Keratinocyte (primary cell): ENCODE results near the gene SLC39A5. TPM values are rescaled to one million over a fixed set of nuclear protein-coding genes. Genes with fewer than 3 reads are reported as not detected.
A peak's percentile ranks its signal among the peaks of the same experiment; 100 is the strongest.
"Not testable (repeated sequence)": the region's sequence is repeated elsewhere in the genome, so short reads cannot be mapped to it uniquely, and the experiment has no call there.

ENCODE experiments used
- DNase-seq: peaks from one replicate; pipeline ENCODE4 v3.0.0-alpha.2; 2011; ENCODE audit warnings: low read depth, missing footprints, low spot score
- FAIRE-seq: peaks from 2 replicates; lab custom pipeline; 2011; peaks lifted over from hg19 to GRCh38; lab: Jason Lieb, UNC
- H2AFZ ChIP-seq: 2 replicates; pipeline ENCODE4 v1.6.0; 2012; ENCODE audit warnings: low read length, control low read depth, inconsistent platforms; ENCODE audit not compliant: control insufficient read depth
- H3K27ac ChIP-seq: 2 replicates; pipeline ENCODE4 v1.5.1; 2011; ENCODE audit warnings: low read length; ENCODE audit not compliant: control insufficient read depth, insufficient read depth
- H3K27me3 ChIP-seq: 3 replicates; pipeline ENCODE4 v1.6.0; 2011; ENCODE audit warnings: low read length; ENCODE audit not compliant: control insufficient read depth, insufficient read depth; ENCODE audit errors: extremely low read depth
- H3K36me3 ChIP-seq, 2 experiments: 2 replicates in 1 of 2; 3 replicates in 1 of 2; pipeline ENCODE4 v1.5.1; 2011; ENCODE audit warnings: low read length in 2 of 2, mild to moderate bottlenecking in 1 of 2; ENCODE audit not compliant: control insufficient read depth in 2 of 2, insufficient read depth in 2 of 2; ENCODE audit errors: extremely low read depth in 1 of 2
- H3K4me1 ChIP-seq: 3 replicates; pipeline ENCODE4 v1.5.1; 2011; ENCODE audit warnings: low read length; ENCODE audit not compliant: control insufficient read depth, insufficient read depth; ENCODE audit errors: extremely low read depth
- H3K4me2 ChIP-seq: 3 replicates; pipeline ENCODE4 v1.6.0; 2011; ENCODE audit warnings: low read depth, low read length; ENCODE audit not compliant: control insufficient read depth, insufficient read depth; ENCODE audit errors: extremely low read depth
- H3K4me3 ChIP-seq, 3 experiments: fragments of 200-600 bp in 1 of 3; sonication (generic) in 1 of 3; 2 replicates in 2 of 3; 3 replicates in 1 of 3; pipeline ENCODE4 v1.5.1; 2011 to 2016; ENCODE audit warnings: low read length in 3 of 3, mild to moderate bottlenecking in 3 of 3, control low read depth in 2 of 3, inconsistent platforms in 1 of 3, low read depth in 1 of 3, mixed read lengths in 1 of 3, mixed run types in 1 of 3, moderate library complexity in 1 of 3; ENCODE audit not compliant: control insufficient read depth in 2 of 3, insufficient read depth in 2 of 3; ENCODE audit errors: extremely low read depth in 1 of 3
- H3K79me2 ChIP-seq: 2 replicates; pipeline ENCODE4 v1.6.0; 2012; ENCODE audit warnings: low read length; ENCODE audit not compliant: control insufficient read depth, insufficient read depth
- H3K9ac ChIP-seq: 3 replicates; pipeline ENCODE4 v1.6.0; 2011; ENCODE audit warnings: low read length; ENCODE audit not compliant: control insufficient read depth, insufficient read depth; ENCODE audit errors: extremely low read depth
- H3K9me1 ChIP-seq: 3 replicates; pipeline ENCODE4 v1.6.0; 2011; ENCODE audit warnings: low read length; ENCODE audit not compliant: control insufficient read depth, insufficient read depth; ENCODE audit errors: extremely low read depth
- H3K9me3 ChIP-seq: 2 replicates; pipeline ENCODE4 v1.5.1; 2012; ENCODE audit warnings: low read depth, low read length; ENCODE audit not compliant: control insufficient read depth
- H4K20me1 ChIP-seq: 3 replicates; pipeline ENCODE4 v1.6.0; 2011; ENCODE audit warnings: low read length; ENCODE audit not compliant: control insufficient read depth, insufficient read depth; ENCODE audit errors: extremely low read depth
- EZH2 ChIP-seq: IDR thresholded peaks from one replicate; pipeline ENCODE4 v1.6.1; 2012; ENCODE audit warnings: inconsistent platforms, mild to moderate bottlenecking, low read length, moderate library complexity
- dilution Hi-C: fragments of 300-500 bp; cut with MboI; formaldehyde crosslinking; loops from one replicate; pipeline ENCODE4 v1.7.0; 2020; ENCODE audit warnings: low sequenced_read_pairs; ENCODE audit not compliant: extremely low pct_ligation_motif_present
- polyA plus RNA-seq, 5 experiments: library from polyadenylated mRNA; depleted of rRNA in 3 of 5; stranded (reverse) in 3 of 5; stranded (forward) in 1 of 5; unstranded in 1 of 5; fragments of >200 nt; gene quantifications; 1 replicate in 1 of 5; 2 replicates in 3 of 5; 3 replicates in 1 of 5; pipeline versions ENCODE4 v1.2.1 to v1.2.3, GENCODE V29; 2011 to 2012; ENCODE audit warnings: missing spikeins in 2 of 5, low read depth in 1 of 5, low replicate concordance in 1 of 5
- TF ChIP-seq, protein P1 (sequence below), 3 experiments: IDR thresholded peaks in 1 of 3; conservative IDR thresholded peaks in 1 of 3; optimal IDR thresholded peaks in 1 of 3; 2 replicates in 2 of 3; 3 replicates in 1 of 3; pipeline versions ENCODE3 to v1.5.1; 2011; ENCODE audit warnings: low read length in 3 of 3, mild to moderate bottlenecking in 3 of 3, moderate library complexity in 2 of 3, control low read depth in 1 of 3, inconsistent platforms in 1 of 3; ENCODE audit not compliant: insufficient read depth in 2 of 3; ENCODE audit errors: extremely low read depth in 1 of 3

SLC39A5 gene
- polyA plus RNA-seq, 1 donor (not counting 4 experiments of a cell fraction or from before 2014, with no cell fraction given), result not detected

DNA sequence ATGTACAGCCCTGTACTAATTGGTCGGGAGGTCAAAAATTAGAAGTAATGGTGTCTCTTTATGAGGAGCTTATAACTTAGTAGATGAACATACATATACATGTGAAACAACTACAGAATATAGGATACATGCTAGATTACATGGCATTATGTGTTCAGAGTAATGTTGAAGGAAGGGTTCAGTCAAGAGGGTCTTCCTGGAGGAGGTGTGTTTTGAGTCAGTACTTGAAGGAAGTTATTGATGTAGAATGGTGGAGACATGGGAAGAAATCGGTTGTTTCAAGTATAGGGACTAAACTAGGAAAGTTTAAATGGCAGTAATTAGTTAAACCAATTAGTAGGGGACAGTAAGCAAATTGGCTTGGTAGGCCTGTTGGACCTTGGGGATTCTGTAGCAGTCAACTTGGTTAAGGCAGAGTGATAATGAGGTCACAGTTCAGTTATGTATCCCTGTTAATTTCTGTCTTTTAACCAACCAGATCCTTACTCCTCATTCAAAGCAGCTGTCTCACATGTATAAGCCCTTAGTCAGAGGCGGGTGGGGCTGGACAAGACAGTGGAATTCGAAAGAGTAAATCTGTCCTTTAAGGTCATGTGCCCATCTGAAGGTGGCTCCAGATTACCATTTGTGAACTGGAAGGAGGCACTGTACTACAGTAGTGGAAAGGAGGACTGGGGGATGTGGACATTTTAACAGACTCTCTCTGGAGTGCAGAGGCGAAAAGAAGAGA, 31.8 kb downstream of the SLC39A5 start:
- H3K36me3 ChIP-seq, result peaks cover 0 to under 1% of the 10 kb centered on the region in 2 experiments
- peaks cover 34% of the 10 kb centered on the region for H3K4me1 ChIP-seq
- peak overlapping the region; percentile 2 for H2AFZ ChIP-seq
- H3K4me3 ChIP-seq, result no peak overlapping the region
- TF ChIP-seq EZH2, result no peak
- TF ChIP-seq, protein P1, sequence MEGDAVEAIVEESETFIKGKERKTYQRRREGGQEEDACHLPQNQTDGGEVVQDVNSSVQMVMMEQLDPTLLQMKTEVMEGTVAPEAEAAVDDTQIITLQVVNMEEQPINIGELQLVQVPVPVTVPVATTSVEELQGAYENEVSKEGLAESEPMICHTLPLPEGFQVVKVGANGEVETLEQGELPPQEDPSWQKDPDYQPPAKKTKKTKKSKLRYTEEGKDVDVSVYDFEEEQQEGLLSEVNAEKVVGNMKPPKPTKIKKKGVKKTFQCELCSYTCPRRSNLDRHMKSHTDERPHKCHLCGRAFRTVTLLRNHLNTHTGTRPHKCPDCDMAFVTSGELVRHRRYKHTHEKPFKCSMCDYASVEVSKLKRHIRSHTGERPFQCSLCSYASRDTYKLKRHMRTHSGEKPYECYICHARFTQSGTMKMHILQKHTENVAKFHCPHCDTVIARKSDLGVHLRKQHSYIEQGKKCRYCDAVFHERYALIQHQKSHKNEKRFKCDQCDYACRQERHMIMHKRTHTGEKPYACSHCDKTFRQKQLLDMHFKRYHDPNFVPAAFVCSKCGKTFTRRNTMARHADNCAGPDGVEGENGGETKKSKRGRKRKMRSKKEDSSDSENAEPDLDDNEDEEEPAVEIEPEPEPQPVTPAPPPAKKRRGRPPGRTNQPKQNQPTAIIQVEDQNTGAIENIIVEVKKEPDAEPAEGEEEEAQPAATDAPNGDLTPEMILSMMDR (optimal IDR thresholded peaks at IDR 0.05 in 1 of 3, IDR thresholded peaks at IDR 0.05 in 1 of 3, conservative IDR thresholded peaks at IDR 0.05 in 1 of 3; ENCODE audit: extremely low read depth in 1 of 3, insufficient read depth in 2 of 3, low read length in 3 of 3), result peak in 1 of 3 experiments; percentile 29
- no peaks in the 10 kb centered on the region for H3K9me3 ChIP-seq
- H3K27ac ChIP-seq, result peak overlapping the region; percentile 76
- H3K79me2 ChIP-seq, result peaks cover 13% of the 10 kb centered on the region
- no peaks in the 10 kb centered on the region for H3K9me1 ChIP-seq
- FAIRE-seq, result peak; percentile 67
- H3K4me2 ChIP-seq, result peak overlapping the region; percentile 31
- H3K9ac ChIP-seq, result no peak overlapping the region
- no peaks in the 10 kb centered on the region for H3K27me3 ChIP-seq
- peak; percentile 70 for DNase-seq
- dilution Hi-C loops, result no loop called here
- H4K20me1 ChIP-seq, result no peaks in the 10 kb centered on the region

DNA sequence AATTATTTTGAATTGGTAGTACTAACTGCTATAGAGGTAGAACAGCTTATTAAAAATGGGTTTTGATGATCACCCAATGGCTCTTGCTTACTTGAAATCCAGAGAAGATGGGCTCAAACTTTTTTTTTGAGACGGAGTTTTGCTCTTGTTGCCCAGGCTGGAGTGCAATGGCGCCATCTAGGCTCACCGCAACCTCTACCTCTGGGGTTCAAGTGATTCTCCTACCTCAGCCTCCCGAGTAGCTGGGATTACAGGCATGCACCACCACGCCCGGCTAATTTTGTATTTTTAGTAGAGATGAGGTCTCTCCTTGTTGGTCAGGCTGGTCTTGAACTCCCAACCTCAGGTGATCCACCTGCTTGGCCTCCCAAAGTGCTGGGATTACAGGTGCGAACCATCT, 33.1 kb downstream of the SLC39A5 start:
- H3K4me3 ChIP-seq, H3K27me3 ChIP-seq, H3K4me2 ChIP-seq, DNase-seq, H2AFZ ChIP-seq, H4K20me1 ChIP-seq, H3K36me3 ChIP-seq, H3K9ac ChIP-seq, H3K79me2 ChIP-seq, dilution Hi-C loops, H3K9me1 ChIP-seq, H3K9me3 ChIP-seq, FAIRE-seq: not testable (repeated sequence)
- Histone ChIP-seq H3K4me1 (peaks cover 26% of the 10 kb centered on the region), H3K27ac (peak overlapping the region; percentile 76)

DNA sequence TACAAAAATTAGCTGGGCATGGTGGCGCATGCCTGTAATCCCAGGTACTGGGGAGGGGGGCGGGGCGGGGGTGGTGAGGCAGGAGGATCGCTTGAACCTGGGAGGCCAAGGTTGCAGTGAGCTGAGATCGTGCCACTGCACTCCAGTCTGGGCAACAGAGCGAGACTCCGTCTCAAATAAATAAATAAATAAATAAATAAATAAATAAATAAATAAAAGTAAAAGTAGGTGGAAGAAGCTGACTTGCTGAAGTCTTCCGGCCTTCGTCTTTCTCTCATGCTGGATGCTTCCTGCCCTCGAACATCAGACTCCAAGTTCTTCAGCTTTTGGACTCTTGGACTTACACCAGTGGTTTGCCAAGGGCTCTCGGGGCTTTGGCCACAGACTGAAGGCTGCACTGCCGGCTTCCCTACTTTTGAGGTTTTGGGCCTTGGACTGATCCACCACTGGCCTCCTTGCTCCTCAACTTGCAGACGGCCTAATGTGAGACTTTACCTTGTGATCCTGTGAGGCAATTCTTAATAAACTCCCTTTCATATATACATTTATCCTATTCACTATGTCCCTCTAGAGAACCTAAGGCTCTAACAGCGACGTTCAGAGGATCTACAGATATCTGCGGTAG, 36.3 kb downstream of the SLC39A5 start:
- dilution Hi-C loops, H3K36me3 ChIP-seq, H3K79me2 ChIP-seq, H3K9me3 ChIP-seq, H4K20me1 ChIP-seq, FAIRE-seq, H3K27me3 ChIP-seq, DNase-seq, H3K9me1 ChIP-seq: not testable (repeated sequence)
- peaks cover 16% of the 10 kb centered on the region for H3K4me1 ChIP-seq
- H3K9ac ChIP-seq, result peak overlapping the region; percentile 87
- H3K27ac ChIP-seq, result peak overlapping the region; percentile 70
- H3K4me2 ChIP-seq, result peak overlapping the region; percentile 98
- peak overlapping the region; percentile 96 for H2AFZ ChIP-seq
- H3K4me3 ChIP-seq, result peak overlapping the region; percentile 48 to 92 (median 78)
